ENCODE results near the gene MUC13.
"Not testable (repeated sequence)": the region's sequence is repeated elsewhere in the genome, so short reads cannot be mapped to it uniquely, and the experiment has no call there.

MUC13 gene

GRCh38 chr3:124960698-124961097 lies 26.1 kb upstream of the MUC13 start:
- TF ChIP-seq CTCF (IDR thresholded peaks at IDR 0.05), result no peak
- intact Hi-C loops (cut with DNase I; ENCODE audit: low total_unique reads), result no loop called here

GRCh38 chr3:124960105-124960504 lies 25.6 kb upstream of the MUC13 start:
- Histone ChIP-seq H3K4me3 (no peak overlapping the region), H3K36me3 (no peaks in the 10 kb centered on the region), H3K27ac (no peak overlapping the region), H3K4me1 (no peaks in the 10 kb centered on the region), H3K27me3 (no peaks in the 10 kb centered on the region), H3K9me3 (no peaks in the 10 kb centered on the region)
- DNase-seq, result no peak
- no peak for TF ChIP-seq CTCF (IDR thresholded peaks at IDR 0.05)
- intact Hi-C loops (cut with DNase I; ENCODE audit: low total_unique reads), result no loop called here

More at GRCh38 chr3:124960698-124961097, 26.1 kb upstream of the MUC13 start:
- H3K27me3 ChIP-seq, result no peaks in the 10 kb centered on the region
- H3K27ac ChIP-seq, result no peak overlapping the region
- H3K4me1 ChIP-seq, result no peaks in the 10 kb centered on the region
- H3K4me3 ChIP-seq, result no peak overlapping the region
- H3K9me3 ChIP-seq, result no peaks in the 10 kb centered on the region
- H3K36me3 ChIP-seq, result no peaks in the 10 kb centered on the region
- DNase-seq, result no peak

GRCh38 chr3:124957951-124958350 lies 23.4 kb upstream of the MUC13 start:
- intact Hi-C loops (cut with DNase I; ENCODE audit: low total_unique reads); H3K27ac ChIP-seq: not testable (repeated sequence)

GRCh38 chr3:124952282-124952855 lies 17.8 kb upstream of the MUC13 start:
- Histone ChIP-seq H3K4me1 (no peaks in the 10 kb centered on the region), H3K27ac (no peak overlapping the region), H3K27me3 (no peaks in the 10 kb centered on the region), H3K9me3 (no peaks in the 10 kb centered on the region), H3K4me3 (no peak overlapping the region), H3K36me3 (no peaks in the 10 kb centered on the region)
- TF ChIP-seq CTCF (IDR thresholded peaks at IDR 0.05), result no peak
- DNase-seq, result no peak
- intact Hi-C loops (cut with DNase I; ENCODE audit: low total_unique reads), result no loop called here

More at GRCh38 chr3:124957951-124958350, 23.4 kb upstream of the MUC13 start:
- not testable (repeated sequence) for H3K4me1 ChIP-seq, H3K9me3 ChIP-seq, H3K4me3 ChIP-seq, H3K27me3 ChIP-seq, H3K36me3 ChIP-seq, DNase-seq

GRCh38 chr3:124951511-124952281 lies 17.1 kb upstream of the MUC13 start:
- TF ChIP-seq CTCF (IDR thresholded peaks at IDR 0.05), result no peak
- Histone ChIP-seq H3K4me3 (no peak overlapping the region), H3K27ac (no peak overlapping the region), H3K4me1 (no peaks in the 10 kb centered on the region), H3K36me3 (no peaks in the 10 kb centered on the region), H3K9me3 (no peaks in the 10 kb centered on the region), H3K27me3 (no peaks in the 10 kb centered on the region)
- intact Hi-C loops (cut with DNase I; ENCODE audit: low total_unique reads), result no loop called here
- no peak for DNase-seq

- Histone ChIP-seq H3K27ac (no peak overlapping the region), H3K4me1 (no peaks in the 10 kb centered on the region), H3K9me3 (no peaks in the 10 kb centered on the region), H3K27me3 (no peaks in the 10 kb centered on the region), H3K4me3 (no peak overlapping the region), H3K36me3 (no peaks in the 10 kb centered on the region)
- TF ChIP-seq CTCF (IDR thresholded peaks at IDR 0.05), result no peak
- intact Hi-C loops (cut with DNase I; ENCODE audit: low total_unique reads), result no loop called here
- no peak for DNase-seq
Observed at GRCh38 chr3:124950026-124950425, 15.5 kb upstream of the MUC13 start.
